Measurements from ENCODE around the gene MACROD2. TPM values are rescaled to one million over a fixed set of nuclear protein-coding genes. Genes with fewer than 3 reads are reported as not detected.

The MACROD2 gene
- total and polyA plus RNA-seq, 4 donors: 0.66 to 10.5 (median 3.3) TPM

GRCh38 chr20:14741616-14742015 is 746.3 kb downstream of the MACROD2 start:
- no peak overlapping the region for H3K9ac ChIP-seq (ENCODE audit: low read depth in 1 of 2, low read length in 2 of 2)
- DNase-seq (ENCODE audit: low spot score): no peak
- H3K27me3 ChIP-seq (ENCODE audit: control insufficient read depth in 4 of 4, insufficient read depth in 4 of 4, low read length in 3 of 4): no peaks in the 10 kb centered on the region
- no peak overlapping the region for H3K4me3 ChIP-seq (ENCODE audit: low read depth in 1 of 3, low read length in 3 of 3)
- no peaks in the 10 kb centered on the region for H3K9me3 ChIP-seq (ENCODE audit: control insufficient read depth in 4 of 4, low read length in 3 of 4)
- no peak overlapping the region for H3K27ac ChIP-seq (ENCODE audit: low read depth in 1 of 2, low read length in 2 of 2)
- TF ChIP-seq TAF1 (conservative IDR thresholded peaks at IDR 0.05): no peak
- H3K36me3 ChIP-seq (ENCODE audit: control insufficient read depth in 4 of 4, insufficient read depth in 3 of 4, low read depth in 1 of 4, low read length in 3 of 4): no peaks in the 10 kb centered on the region
- H3K4me1 ChIP-seq (ENCODE audit: control insufficient read depth in 4 of 4, insufficient read depth in 4 of 4, low read length in 3 of 4): peaks cover 0 to 1% (median 0%) of the 10 kb centered on the region in 4 donors

GRCh38 chr20:14744723-14745122 is 749.4 kb downstream of the MACROD2 start:
- peaks cover 0 to 1% (median 0%) of the 10 kb centered on the region in 4 donors for H3K4me1 ChIP-seq (ENCODE audit: control insufficient read depth in 4 of 4, insufficient read depth in 4 of 4, low read length in 3 of 4)
- H3K9me3 ChIP-seq (ENCODE audit: control insufficient read depth in 4 of 4, low read length in 3 of 4): no peaks in the 10 kb centered on the region
- no peak overlapping the region for H3K4me3 ChIP-seq (ENCODE audit: low read depth in 1 of 3, low read length in 3 of 3)
- no peaks in the 10 kb centered on the region for H3K36me3 ChIP-seq (ENCODE audit: control insufficient read depth in 4 of 4, insufficient read depth in 3 of 4, low read depth in 1 of 4, low read length in 3 of 4)
- TF ChIP-seq SP1 (IDR thresholded peaks at IDR 0.05) (no peak), FOXA1 (IDR thresholded peaks at IDR 0.05) (no peak), FOXA2 (IDR thresholded peaks at IDR 0.05) (no peak)
- WGBS: 59% methylated on average over 3 of the region's 3 CpGs
- no peak overlapping the region for H3K9ac ChIP-seq (ENCODE audit: low read depth in 1 of 2, low read length in 2 of 2)
- no peaks in the 10 kb centered on the region for H3K27me3 ChIP-seq (ENCODE audit: control insufficient read depth in 4 of 4, insufficient read depth in 4 of 4, low read length in 3 of 4)
- no peak overlapping the region for H3K27ac ChIP-seq (ENCODE audit: low read depth in 1 of 2, low read length in 2 of 2)
- no peak for DNase-seq (ENCODE audit: low spot score)

GRCh38 chr20:14745830-14746229 is 750.5 kb downstream of the MACROD2 start:
- no peaks in the 10 kb centered on the region for H3K27me3 ChIP-seq (ENCODE audit: control insufficient read depth in 4 of 4, insufficient read depth in 4 of 4, low read length in 3 of 4)
- H3K9ac ChIP-seq (ENCODE audit: low read depth in 1 of 2, low read length in 2 of 2): no peak overlapping the region
- WGBS: 92% methylated on average over 2 of the region's 2 CpGs
- H3K4me3 ChIP-seq (ENCODE audit: low read depth in 1 of 3, low read length in 3 of 3): no peak overlapping the region
- DNase-seq (ENCODE audit: low spot score): no peak
- H3K9me3 ChIP-seq (ENCODE audit: control insufficient read depth in 4 of 4, low read length in 3 of 4): no peaks in the 10 kb centered on the region
- peaks cover 0 to 1% (median 0%) of the 10 kb centered on the region in 4 donors for H3K4me1 ChIP-seq (ENCODE audit: control insufficient read depth in 4 of 4, insufficient read depth in 4 of 4, low read length in 3 of 4)
- H3K27ac ChIP-seq (ENCODE audit: low read depth in 1 of 2, low read length in 2 of 2): no peak overlapping the region
- TF ChIP-seq EGR1 (IDR thresholded peaks at IDR 0.05; ENCODE audit: low read depth in 2 of 2): no peak
- TF ChIP-seq ZBTB33 (IDR thresholded peaks at IDR 0.05): no peak
- no peaks in the 10 kb centered on the region for H3K36me3 ChIP-seq (ENCODE audit: control insufficient read depth in 4 of 4, insufficient read depth in 3 of 4, low read depth in 1 of 4, low read length in 3 of 4)

- H3K36me3 ChIP-seq (ENCODE audit: control insufficient read depth in 4 of 4, insufficient read depth in 3 of 4, low read depth in 1 of 4, low read length in 3 of 4): no peaks in the 10 kb centered on the region
- H3K4me3 ChIP-seq (ENCODE audit: low read depth in 1 of 3, low read length in 3 of 3): no peak overlapping the region
- H3K27me3 ChIP-seq (ENCODE audit: control insufficient read depth in 4 of 4, insufficient read depth in 4 of 4, low read length in 3 of 4): no peaks in the 10 kb centered on the region
- no peaks in the 10 kb centered on the region for H3K9me3 ChIP-seq (ENCODE audit: control insufficient read depth in 4 of 4, low read length in 3 of 4)
- no peak for DNase-seq (ENCODE audit: low spot score)
- H3K27ac ChIP-seq (ENCODE audit: low read depth in 1 of 2, low read length in 2 of 2): no peak overlapping the region
- no peak overlapping the region for H3K9ac ChIP-seq (ENCODE audit: low read depth in 1 of 2, low read length in 2 of 2)
- WGBS: 92% methylated on average over 1 of the region's 1 CpG
- no peaks in the 10 kb centered on the region for H3K4me1 ChIP-seq (ENCODE audit: control insufficient read depth in 4 of 4, insufficient read depth in 4 of 4, low read length in 3 of 4)
- TF ChIP-seq MAX (IDR thresholded peaks at IDR 0.05) (no peak), GABPA (IDR thresholded peaks at IDR 0.05 in 1 of 2, conservative IDR thresholded peaks at IDR 0.05 in 1 of 2) (no peak), REST (IDR thresholded peaks at IDR 0.05) (no peak), JUND (IDR thresholded peaks at IDR 0.05) (no peak), SP1 (IDR thresholded peaks at IDR 0.05) (no peak), HNF4G (IDR thresholded peaks at IDR 0.05) (no peak), YY1 (IDR thresholded peaks at IDR 0.05) (no peak), RXRA (IDR thresholded peaks at IDR 0.05) (no peak), CTCF (IDR thresholded peaks at IDR 0.05; ENCODE audit: low read depth, low read length, missing input control) (no peak), FOXA1 (IDR thresholded peaks at IDR 0.05) (no peak), HNF4A (conservative IDR thresholded peaks at IDR 0.05) (no peak), FOXA2 (IDR thresholded peaks at IDR 0.05) (no peak), EGR1 (IDR thresholded peaks at IDR 0.05; ENCODE audit: low read depth in 2 of 2) (no peak)
Observed at GRCh38 chr20:14751191-14751590, 755.9 kb downstream of the MACROD2 start.

Measured in liver (tissue), 9 donors.